Nephron progenitor cell (in vitro differentiated cells): Measurements from ENCODE around the gene HDDC2.

ENCODE experiments used
- DNase-seq: peaks from one replicate; pipeline ENCODE4 v3.0.0; 2021
- H3K27ac Mint-ChIP-seq: 2 replicates; pipeline ENCODE4 v1.8.0; 2021; ENCODE audit warnings: mild to moderate bottlenecking, moderate library complexity, mixed read lengths
- H3K27me3 Mint-ChIP-seq: 2 replicates; pipeline ENCODE4 v1.8.0; 2021; ENCODE audit warnings: mild to moderate bottlenecking, low read depth, mixed read lengths; ENCODE audit not compliant: poor library complexity
- H3K36me3 Mint-ChIP-seq: 2 replicates; pipeline ENCODE4 v1.8.0; 2021; ENCODE audit warnings: low read depth, mixed read lengths
- H3K4me1 Mint-ChIP-seq: 2 replicates; pipeline ENCODE4 v1.8.0; 2021; ENCODE audit warnings: mixed read lengths
- H3K4me3 Mint-ChIP-seq: 2 replicates; pipeline ENCODE4 v1.8.0; 2021; ENCODE audit warnings: mild to moderate bottlenecking, moderate library complexity, mixed read lengths
- H3K9me3 Mint-ChIP-seq: 2 replicates; pipeline ENCODE4 v1.8.0; 2021; ENCODE audit warnings: mild to moderate bottlenecking, moderate library complexity, mixed read lengths
- TF ChIP-seq, protein P1 (sequence below): fragments of 200-600 bp; sonication (generic); IDR thresholded peaks from 2 replicates; pipeline ENCODE4 v1.5.0; 2021; ENCODE audit warnings: antibody characterized with exemption

HDDC2 gene

GRCh38 chr6:125310994-125311649 is 9.4 kb upstream of the HDDC2 start:
- H3K9me3 Mint-ChIP-seq, result no peaks in the 10 kb centered on the region
- no peaks in the 10 kb centered on the region for H3K27me3 Mint-ChIP-seq
- peaks cover 23% of the 10 kb centered on the region for H3K4me1 Mint-ChIP-seq
- no peak overlapping the region for H3K4me3 Mint-ChIP-seq
- TF ChIP-seq, protein P1, sequence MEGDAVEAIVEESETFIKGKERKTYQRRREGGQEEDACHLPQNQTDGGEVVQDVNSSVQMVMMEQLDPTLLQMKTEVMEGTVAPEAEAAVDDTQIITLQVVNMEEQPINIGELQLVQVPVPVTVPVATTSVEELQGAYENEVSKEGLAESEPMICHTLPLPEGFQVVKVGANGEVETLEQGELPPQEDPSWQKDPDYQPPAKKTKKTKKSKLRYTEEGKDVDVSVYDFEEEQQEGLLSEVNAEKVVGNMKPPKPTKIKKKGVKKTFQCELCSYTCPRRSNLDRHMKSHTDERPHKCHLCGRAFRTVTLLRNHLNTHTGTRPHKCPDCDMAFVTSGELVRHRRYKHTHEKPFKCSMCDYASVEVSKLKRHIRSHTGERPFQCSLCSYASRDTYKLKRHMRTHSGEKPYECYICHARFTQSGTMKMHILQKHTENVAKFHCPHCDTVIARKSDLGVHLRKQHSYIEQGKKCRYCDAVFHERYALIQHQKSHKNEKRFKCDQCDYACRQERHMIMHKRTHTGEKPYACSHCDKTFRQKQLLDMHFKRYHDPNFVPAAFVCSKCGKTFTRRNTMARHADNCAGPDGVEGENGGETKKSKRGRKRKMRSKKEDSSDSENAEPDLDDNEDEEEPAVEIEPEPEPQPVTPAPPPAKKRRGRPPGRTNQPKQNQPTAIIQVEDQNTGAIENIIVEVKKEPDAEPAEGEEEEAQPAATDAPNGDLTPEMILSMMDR, result peak; percentile 87
- DNase-seq, result peak; percentile 26
- H3K27ac Mint-ChIP-seq, result no peak overlapping the region
- no peaks in the 10 kb centered on the region for H3K36me3 Mint-ChIP-seq

DNA sequence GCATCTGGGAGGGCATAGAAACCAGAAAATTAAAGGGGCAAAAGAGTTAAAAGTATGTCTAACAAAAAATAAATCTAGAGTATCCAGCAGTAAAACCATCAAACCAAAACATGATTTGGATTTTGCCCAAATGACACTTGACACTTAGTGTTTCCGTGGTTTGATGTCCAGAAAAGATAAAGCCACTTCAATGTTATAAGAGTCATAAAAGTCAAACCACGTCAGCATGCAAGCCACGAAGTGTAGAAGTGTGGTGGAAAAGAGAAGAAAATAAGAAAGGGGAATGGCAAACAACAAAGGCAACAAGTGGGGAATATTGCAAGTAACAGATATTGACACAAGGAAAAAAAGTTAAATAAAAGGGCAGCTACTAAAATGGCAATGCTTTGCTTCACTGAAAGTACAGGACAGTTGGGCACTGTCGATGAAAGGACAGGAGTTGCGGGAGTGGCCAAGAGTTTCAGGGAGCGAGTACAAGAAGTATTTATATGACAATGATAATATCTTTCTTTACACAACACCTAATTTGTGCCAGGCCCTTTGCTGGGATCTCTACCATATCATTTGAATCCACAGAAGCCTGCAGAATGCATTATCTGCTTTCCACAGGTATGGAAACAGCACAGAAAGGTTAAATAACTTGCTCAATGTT is 6.3 kb upstream of the HDDC2 start:
- Mint-ChIP-seq H3K36me3 (no peaks in the 10 kb centered on the region), H3K4me3 (no peak overlapping the region), H3K27me3 (no peaks in the 10 kb centered on the region), H3K9me3 (peaks cover 11% of the 10 kb centered on the region), H3K4me1 (peaks cover 30% of the 10 kb centered on the region), H3K27ac (no peak overlapping the region)
- no peak for DNase-seq
- TF ChIP-seq, protein P1, result no peak

DNA sequence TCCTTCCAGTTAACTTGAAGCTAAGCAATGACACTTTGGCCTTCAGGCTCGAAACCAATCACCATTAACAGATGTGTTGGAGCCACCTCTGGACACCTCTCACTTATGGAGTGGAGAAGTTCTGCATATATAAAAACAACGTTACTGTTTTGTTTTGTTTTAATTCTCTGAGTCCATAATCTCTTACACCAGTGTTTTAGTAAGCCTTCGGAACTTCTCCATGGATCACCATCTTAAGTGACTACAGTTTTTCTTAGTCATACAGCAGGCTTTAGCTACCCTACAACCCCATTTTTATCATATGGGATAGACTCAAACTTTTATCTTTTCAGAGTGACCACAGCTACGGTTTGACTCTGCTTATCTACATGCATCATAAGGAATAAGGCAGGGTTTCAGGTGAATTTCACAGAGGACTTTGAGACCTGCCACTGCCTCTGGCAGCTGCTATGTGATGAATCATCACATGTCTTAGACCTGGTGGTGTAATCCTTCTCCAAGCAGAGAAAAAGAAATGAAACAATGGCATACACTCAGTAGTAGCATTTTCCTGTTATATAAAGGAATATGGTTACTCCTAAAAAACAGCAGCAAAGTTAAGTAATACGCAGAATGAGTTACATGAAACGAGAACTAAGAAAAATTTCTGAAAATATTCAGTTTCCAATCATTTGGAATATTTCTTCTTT is 5.5 kb upstream of the HDDC2 start:
- Mint-ChIP-seq H3K9me3 (peaks cover 11% of the 10 kb centered on the region), H3K4me1 (peaks cover 29% of the 10 kb centered on the region), H3K27me3 (no peaks in the 10 kb centered on the region), H3K4me3 (no peak overlapping the region), H3K27ac (no peak overlapping the region), H3K36me3 (no peaks in the 10 kb centered on the region)
- no peak for DNase-seq
- TF ChIP-seq, protein P1, result no peak

DNA sequence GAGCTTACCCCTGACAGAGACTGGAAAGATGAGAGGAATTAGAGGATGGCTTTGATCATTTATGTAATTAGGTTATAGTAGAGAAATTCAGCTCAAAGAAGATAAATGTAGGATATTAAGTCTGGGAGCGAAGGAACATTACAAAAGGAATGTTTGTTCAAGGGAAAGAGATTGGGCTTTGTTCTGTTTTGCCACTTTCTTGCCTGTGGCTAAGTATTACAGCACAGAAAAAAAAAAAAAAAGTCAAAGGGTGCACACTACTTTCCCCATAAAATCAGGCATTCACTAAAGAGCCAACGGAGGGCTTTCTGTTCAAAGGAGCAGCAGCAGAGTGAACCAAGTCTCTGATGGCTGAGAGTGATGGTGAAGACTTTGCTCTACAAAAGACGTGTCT is 5.0 kb upstream of the HDDC2 start:
- Mint-ChIP-seq H3K27ac (no peak overlapping the region), H3K9me3 (peaks cover 11% of the 10 kb centered on the region), H3K27me3 (no peaks in the 10 kb centered on the region), H3K4me3 (no peak overlapping the region), H3K4me1 (peaks cover 28% of the 10 kb centered on the region), H3K36me3 (no peaks in the 10 kb centered on the region)
- DNase-seq, result no peak
- TF ChIP-seq, protein P1, result no peak

DNA sequence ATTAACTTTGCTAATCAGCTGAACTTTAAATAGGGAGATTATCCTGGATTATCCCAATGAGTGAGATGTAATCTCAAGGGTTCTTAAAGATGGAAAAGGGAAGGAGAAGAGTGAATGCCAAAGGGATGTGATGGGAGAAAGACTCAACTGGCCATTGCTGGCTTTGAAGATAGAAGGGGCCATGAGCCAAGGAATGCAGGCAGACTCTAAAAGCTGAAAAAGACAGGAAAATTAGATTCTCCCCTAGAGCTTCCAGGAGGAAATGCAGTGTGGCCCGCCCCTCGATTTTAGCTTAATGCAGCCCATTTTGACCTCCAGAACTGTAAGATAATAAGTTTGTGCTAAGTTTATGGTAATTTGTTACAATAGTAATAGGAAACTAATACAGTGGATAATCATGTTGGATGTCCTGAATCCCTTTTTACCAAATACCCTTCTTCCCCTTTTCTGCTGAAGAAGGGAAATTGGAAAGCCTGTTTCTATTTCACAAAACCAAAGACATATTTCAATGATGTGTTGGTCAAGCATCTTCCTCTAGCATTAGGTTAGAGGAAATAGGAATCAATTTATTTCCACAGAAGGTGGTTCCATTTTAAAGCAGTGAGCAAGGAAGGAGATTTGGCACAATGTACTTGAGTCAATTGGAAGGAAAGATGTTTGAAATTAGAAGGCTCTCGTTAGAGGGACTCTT is 3.3 kb upstream of the HDDC2 start:
- Mint-ChIP-seq H3K27ac (no peak overlapping the region), H3K36me3 (peaks cover 3% of the 10 kb centered on the region), H3K4me1 (peaks cover 34% of the 10 kb centered on the region), H3K4me3 (no peak overlapping the region), H3K27me3 (no peaks in the 10 kb centered on the region), H3K9me3 (peaks cover 11% of the 10 kb centered on the region)
- TF ChIP-seq, protein P1, result no peak
- no peak for DNase-seq
